Adrenal gland (tissue), 12 donors: ENCODE data around the gene TET3. TPM values are rescaled to one million over a fixed set of nuclear protein-coding genes. Genes with fewer than 3 reads are reported as not detected.
A peak's percentile ranks its signal among the peaks of the same experiment; 100 is the strongest.

Experiments
- DNase-seq, 7 donors: peaks; one replicate each; pipeline ENCODE4 v3.0.0-alpha.2; 2019 to 2020
- H3K27ac ChIP-seq, 5 donors: fragments of 200-600 bp; sonication (generic) in 4 of 5; 1 replicate in 3 of 5; 2 replicates in 2 of 5; pipeline versions ENCODE4 v1.5.1 to v1.8.0; 2016 to 2020; ENCODE audit warnings: mild to moderate bottlenecking in 1 of 5
- H3K27me3 ChIP-seq: fragments of 200-600 bp; 2 replicates; pipeline ENCODE4 v1.8.0; 2021
- H3K36me3 ChIP-seq, 2 donors: fragments of 200-600 bp; replicated peaks in 1 of 2; 1 replicate in 1 of 2; 2 replicates in 1 of 2; pipeline versions ENCODE4 v1.5.1 to v1.8.0; 2018 to 2022
- H3K4me1 ChIP-seq, 2 donors: fragments of 200-600 bp; replicated peaks in 1 of 2; 1 replicate in 1 of 2; 2 replicates in 1 of 2; pipeline versions ENCODE4 v1.5.1 to v1.8.0; 2018 to 2021
- H3K4me3 ChIP-seq, 4 donors: fragments of 200-600 bp; sonication (generic) in 3 of 4; one replicate each; pipeline ENCODE4 v1.5.1; 2016 to 2018
- H3K9me3 ChIP-seq, 3 donors: fragments of 200-600 bp; sonication (generic) in 1 of 3; replicated peaks in 1 of 3; 1 replicate in 2 of 3; 2 replicates in 1 of 3; pipeline versions ENCODE4 v1.5.1 to v1.8.0; 2016 to 2021
- CTCF ChIP-seq, 6 experiments: fragments of 450-650 bp in 4 of 6; fragments of 200-600 bp in 2 of 6; sonication (generic) in 1 of 6; IDR thresholded peaks; 1 replicate in 5 of 6; 2 replicates in 1 of 6; pipeline versions ENCODE4 v1.5.1 to v1.8.0; 2016 to 2021; ENCODE audit warnings: antibody characterized with exemption in 6 of 6, mild to moderate bottlenecking in 2 of 6, moderate library complexity in 1 of 6
- POLR2A ChIP-seq, 2 donors: fragments of 450-650 bp; IDR thresholded peaks; one replicate each; pipeline ENCODE4 v1.6.1; 2017; ENCODE audit warnings: antibody characterized with exemption in 2 of 2, mild to moderate bottlenecking in 2 of 2, moderate library complexity in 1 of 2
- WGBS, 4 donors: extraction: QIAGEN DNeasy Blood & Tissue Kit in 2 of 4; methylation state at CpG; one replicate each; pipeline versions ENCODE4 v1.1.5 to v1.1.7; 2013 to 2017; 5-methylcytosine and 5-hydroxymethylcytosine counted together
- intact Hi-C, 2 donors: fragments of 100-400 bp; cut with DNase I; formaldehyde crosslinking; loops; one replicate each; pipeline versions ENCODE4 v1.14.1 to v1.15.0; 2022 to 2023
- polyA plus RNA-seq, 3 donors: library from polyadenylated mRNA; stranded (reverse); fragments of 200-250 nt in 2 of 3; fragments of 350-450 nt in 1 of 3; fragmentation: Illumina TruSeq in 1 of 3; extraction: RNeasy Lipid Tissue Mini Kit (QIAGEN cat#74804) in 1 of 3; gene quantifications; one replicate each; pipeline ENCODE4 v1.2.3, GENCODE V29; 2013 to 2014
- total RNA-seq, 9 donors: library from RNA; depleted of rRNA in 4 of 9; stranded (reverse); fragments of >200 nt in 4 of 9; fragments of 120-200 nt in 1 of 9; fragmentation: NEBNext Ultra II Directional in 1 of 9; extraction: Animal tissue kit (Norgen Biotek cat#: 25700) in 1 of 9; gene quantifications; one replicate each; pipeline versions ENCODE4 v1.1.0 to v1.2.4, GENCODE V29; 2013 to 2023
- donor health status: healthy with polysubstance abuse.
- donor health status: Bipolar disorder and iron deficiency.
- donor health status: DM: yes; HTN: yes; CAD: no.
- donor health status: DM: no; HTN: no; CAD: no.
- donor health status: DM: no; HTN: no; CAD: no.
- donor health status: DM: yes; HTN: yes; CAD: no.

The TET3 gene
- total and polyA plus RNA-seq, 12 donors, result 1.3 to 8.6 (median 5.4) TPM

- DNase-seq, result no peak
- H3K9me3 ChIP-seq, result no peaks in the 10 kb centered on the region
- peaks cover 17 to 26% of the 10 kb centered on the region in 2 donors for H3K4me1 ChIP-seq
- WGBS, 4 donors, result 73 to 93% (median 76%) methylated on average over 6 of the region's 6 CpGs
- peak overlapping the region in 4 of 5 donors; percentile 58 to 82 (median 70) for H3K27ac ChIP-seq
- no peaks in the 10 kb centered on the region for H3K36me3 ChIP-seq
- intact Hi-C loops, result no loop called here
- H3K4me3 ChIP-seq, result no peak overlapping the region
- TF ChIP-seq CTCF (IDR thresholded peaks at IDR 0.05) (no peak), POLR2A (IDR thresholded peaks at IDR 0.05) (no peak)
- H3K27me3 ChIP-seq, result no peaks in the 10 kb centered on the region
These were observed 14.4 kb upstream of the TET3 start for GRCh38 chr2:73970141-73970803.

DNA sequence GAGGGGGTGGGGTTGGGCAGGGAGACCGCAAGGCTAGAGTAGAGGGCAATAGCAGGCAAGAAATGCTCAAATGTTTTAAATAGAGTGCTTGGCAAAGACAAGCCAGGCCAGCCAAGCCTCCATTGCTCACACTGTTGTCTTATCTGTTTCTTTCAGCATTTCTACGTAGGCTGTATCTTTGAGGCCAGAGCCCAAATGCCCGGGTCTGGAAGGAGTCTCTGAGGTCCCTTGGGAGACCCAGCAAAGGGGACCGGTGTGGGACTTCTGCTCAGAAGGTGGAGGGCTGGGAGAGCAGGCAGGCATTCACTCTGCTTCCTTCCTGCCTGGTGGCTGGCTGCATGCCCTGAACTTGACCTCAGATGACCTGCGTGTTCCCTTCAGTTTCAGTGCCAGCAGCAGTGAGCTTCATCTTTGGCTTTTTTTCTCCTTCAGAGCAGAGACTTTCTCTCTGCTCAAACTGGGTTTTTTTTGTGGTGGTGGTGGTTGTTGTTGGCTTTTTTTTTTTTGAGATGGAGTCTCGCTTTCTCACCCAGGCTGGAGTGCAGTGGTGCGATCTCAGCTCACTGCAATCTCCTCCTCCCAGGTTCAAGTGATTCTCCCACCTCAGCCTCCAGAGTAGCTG is 13.7 kb upstream of the TET3 start:
- peak overlapping the region in 4 of 5 donors; percentile 58 to 82 (median 70) for H3K27ac ChIP-seq
- no peaks in the 10 kb centered on the region for H3K36me3 ChIP-seq
- peaks cover 17 to 26% of the 10 kb centered on the region in 2 donors for H3K4me1 ChIP-seq
- no peaks in the 10 kb centered on the region for H3K27me3 ChIP-seq
- DNase-seq, result peak; percentile 82 to 96 (median 90)
- no peaks in the 10 kb centered on the region for H3K9me3 ChIP-seq
- intact Hi-C loops, result no loop called here
- 7 to 25% (median 13%) methylated on average over 6 to 7 of the region's 7 CpGs for WGBS, 4 donors
- H3K4me3 ChIP-seq, result no peak overlapping the region
- TF ChIP-seq CTCF (IDR thresholded peaks at IDR 0.05) (no peak), POLR2A (IDR thresholded peaks at IDR 0.05) (no peak)

DNA sequence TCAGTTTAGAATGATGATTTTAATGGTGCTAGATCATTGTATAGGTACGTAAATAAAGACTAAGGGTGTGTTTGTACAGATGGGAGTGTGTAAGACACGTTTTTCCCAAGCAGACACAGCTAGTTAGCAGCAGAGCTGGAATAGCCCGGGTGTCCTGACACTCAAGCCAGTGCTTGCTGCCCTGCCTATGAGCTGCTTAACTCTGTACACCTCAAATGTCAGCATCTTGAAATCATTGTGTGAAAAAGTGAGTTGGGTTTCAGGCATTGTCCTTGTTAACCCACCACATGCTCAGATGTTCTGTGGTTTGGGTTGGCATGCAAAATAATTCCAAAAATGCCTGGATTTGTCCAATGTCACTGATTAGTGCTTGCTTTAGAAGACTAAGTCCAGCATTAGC is 13.0 kb upstream of the TET3 start:
- no peaks in the 10 kb centered on the region for H3K27me3 ChIP-seq
- intact Hi-C loops, result no loop called here
- 67 to 76% (median 73%) methylated on average over 3 of the region's 3 CpGs for WGBS, 4 donors
- no peak for DNase-seq
- no peak overlapping the region for H3K27ac ChIP-seq
- H3K36me3 ChIP-seq, result no peaks in the 10 kb centered on the region
- no peaks in the 10 kb centered on the region for H3K9me3 ChIP-seq
- TF ChIP-seq CTCF (IDR thresholded peaks at IDR 0.05) (no peak), POLR2A (IDR thresholded peaks at IDR 0.05) (no peak)
- H3K4me3 ChIP-seq, result no peak overlapping the region
- H3K4me1 ChIP-seq, result peaks cover 17 to 26% of the 10 kb centered on the region in 2 donors

DNA sequence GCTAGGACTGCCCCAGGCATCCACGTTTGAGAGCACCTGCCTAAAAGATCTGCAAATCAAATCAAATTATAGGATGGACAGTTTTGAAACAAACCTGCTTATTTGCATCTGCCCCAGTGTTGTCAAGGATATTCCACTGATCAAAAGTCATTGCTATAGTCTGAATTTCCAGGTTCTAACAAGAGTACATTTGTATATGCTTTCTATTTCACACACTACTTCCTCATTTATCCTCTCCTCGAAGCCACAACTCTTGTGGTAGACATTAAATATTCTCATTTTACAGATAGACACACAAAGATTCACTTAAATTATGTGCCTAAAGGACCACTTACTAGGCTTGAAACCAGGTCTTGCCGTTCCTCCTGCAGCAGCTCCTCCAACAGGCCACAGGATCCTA is 11.9 kb upstream of the TET3 start:
- Histone ChIP-seq H3K9me3 (no peaks in the 10 kb centered on the region), H3K27me3 (no peaks in the 10 kb centered on the region), H3K4me3 (no peak overlapping the region), H3K4me1 (peaks cover 17 to 26% of the 10 kb centered on the region in 2 donors), H3K36me3 (no peaks in the 10 kb centered on the region), H3K27ac (no peak overlapping the region)
- no peak for DNase-seq
- no peak for TF ChIP-seq CTCF (IDR thresholded peaks at IDR 0.05)
- no peak for TF ChIP-seq POLR2A (IDR thresholded peaks at IDR 0.05)
- intact Hi-C loops, result no loop called here
- 74 to 86% (median 81%) methylated on average over 3 of the region's 3 CpGs for WGBS, 4 donors
